Naive thymus-derived CD4-positive, alpha-beta T cell (primary cell): ENCODE data around the gene MYPN. TPM values are rescaled to one million over a fixed set of nuclear protein-coding genes. Genes with fewer than 3 reads are reported as not detected.

ENCODE experiments used
- ATAC-seq: fragments of 150-1000 bp; cut with Tn5 transposase; 2 replicates; pipeline ENCODE4 v1.10.0; 2021; ENCODE audit warnings: mild to moderate bottlenecking, moderate library complexity
- CTCF ChIA-PET: fragments of 350-600 bp; sonication (Branson Sonifier 250); formaldehyde crosslinking; loops from one replicate; lab custom pipeline; 2021; ENCODE audit warnings: antibody characterized with exemption; lab: Charles Lee
- POLR2A ChIA-PET: fragments of 350-600 bp; sonication (Branson Sonifier 250); formaldehyde crosslinking; loops from one replicate; lab custom pipeline; 2021; ENCODE audit warnings: antibody characterized with exemption, inconsistent platforms; lab: Charles Lee
- DNase-seq, 9 donors: peaks; one replicate each; pipeline versions ENCODE4 v3.0.0 to v3.0.0-alpha.2; 2020 to 2022; ENCODE audit warnings: mixed read lengths in 1 of 9
- H3K27ac ChIP-seq: one replicate; pipeline ENCODE4 v1.7.0; 2013; ENCODE audit warnings: mild to moderate bottlenecking, low read depth, low read length, moderate library complexity
- H3K27me3 ChIP-seq, 2 donors: one replicate each; pipeline ENCODE4 v1.7.0; 2013; ENCODE audit warnings: low read length in 2 of 2, mild to moderate bottlenecking in 2 of 2, moderate library complexity in 2 of 2; ENCODE audit not compliant: control insufficient read depth in 2 of 2, insufficient read depth in 2 of 2
- H3K36me3 ChIP-seq, 3 experiments: 1 replicate in 2 of 3; 2 replicates in 1 of 3; pipeline ENCODE4 v1.7.0; 2013; ENCODE audit warnings: low read length in 3 of 3, mild to moderate bottlenecking in 3 of 3, moderate library complexity in 1 of 3; ENCODE audit not compliant: insufficient read depth in 3 of 3, control insufficient read depth in 2 of 3
- H3K4me1 ChIP-seq, 2 donors: one replicate each; pipeline ENCODE4 v1.7.0; 2013; ENCODE audit warnings: low read length in 2 of 2, mild to moderate bottlenecking in 2 of 2, moderate library complexity in 1 of 2; ENCODE audit not compliant: control insufficient read depth in 2 of 2, insufficient read depth in 2 of 2
- H3K4me3 ChIP-seq: 2 replicates; pipeline ENCODE4 v1.7.0; 2013; ENCODE audit warnings: mild to moderate bottlenecking, low read length
- H3K9me3 ChIP-seq, 3 experiments: 1 replicate in 2 of 3; 2 replicates in 1 of 3; pipeline ENCODE4 v1.7.0; 2013; ENCODE audit warnings: low read length in 3 of 3; ENCODE audit not compliant: control insufficient read depth in 2 of 3
- H3K27ac Mint-ChIP-seq, 9 donors: one replicate each; pipeline ENCODE4 v1.8.0; 2020 to 2022; ENCODE audit warnings: mixed read lengths in 9 of 9, mild to moderate bottlenecking in 8 of 9, moderate library complexity in 5 of 9, inconsistent platforms in 2 of 9
- H3K27me3 Mint-ChIP-seq, 5 donors: one replicate each; pipeline ENCODE4 v1.8.0; 2021 to 2022; ENCODE audit warnings: mixed read lengths in 5 of 5, mild to moderate bottlenecking in 1 of 5
- H3K36me3 Mint-ChIP-seq, 5 donors: one replicate each; pipeline ENCODE4 v1.8.0; 2020 to 2022; ENCODE audit warnings: mixed read lengths in 5 of 5, mild to moderate bottlenecking in 3 of 5, inconsistent platforms in 1 of 5
- H3K4me1 Mint-ChIP-seq, 7 donors: one replicate each; pipeline ENCODE4 v1.8.0; 2020 to 2022; ENCODE audit warnings: mixed read lengths in 7 of 7, mild to moderate bottlenecking in 3 of 7, inconsistent platforms in 1 of 7
- H3K4me3 Mint-ChIP-seq, 10 donors: one replicate each; pipeline ENCODE4 v1.8.0; 2020 to 2022; ENCODE audit warnings: mild to moderate bottlenecking in 10 of 10, mixed read lengths in 10 of 10, moderate library complexity in 6 of 10, inconsistent platforms in 2 of 10
- H3K9me3 Mint-ChIP-seq, 11 donors: one replicate each; pipeline ENCODE4 v1.8.0; 2020 to 2022; ENCODE audit warnings: mixed read lengths in 11 of 11, mild to moderate bottlenecking in 4 of 11, inconsistent platforms in 1 of 11, moderate library complexity in 1 of 11
- intact Hi-C, 2 donors: fragments of 100-400 bp; cut with micrococcal nuclease; formaldehyde crosslinking; loops; one replicate each; pipeline ENCODE4 v1.15.1; 2023
- polyA plus RNA-seq, 2 donors: library from polyadenylated mRNA; unstranded; fragments of 300-500 nt; fragmentation: Illumina TruSeq; gene quantifications; one replicate each; pipeline ENCODE4 v1.2.3, GENCODE V29; 2021
- total RNA-seq, 6 experiments: library from RNA in 5 of 6; stranded (reverse) in 5 of 6; gene quantifications; 1 replicate in 5 of 6; 2 replicates in 1 of 6; pipeline ENCODE4 v1.2.3 and lab custom pipeline; 2021 to 2026

The MYPN gene
- total and polyA plus RNA-seq, 7 experiments from 2014 or later: not detected

DNA sequence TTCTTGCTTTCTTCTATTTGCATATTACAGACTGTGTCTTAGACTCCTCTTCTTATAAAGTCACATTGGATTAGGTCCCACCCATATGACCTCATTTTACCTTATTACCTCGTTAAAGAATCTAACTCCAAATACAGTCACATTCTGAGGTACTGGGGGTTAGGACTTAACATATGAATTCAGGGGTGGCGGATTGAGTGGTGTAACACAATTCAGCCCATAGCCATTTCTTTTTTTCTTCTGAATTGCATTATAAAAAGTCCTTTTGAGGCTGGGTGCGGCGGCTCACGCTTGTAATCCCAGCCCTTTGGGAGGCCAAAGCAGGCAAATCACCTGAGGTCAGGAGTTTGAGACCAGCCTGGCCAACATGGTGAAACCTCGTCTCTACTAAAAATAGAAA is 27.4 kb upstream of the MYPN start:
- POLR2A ChIA-PET: no interaction called here
- Histone ChIP-seq H3K27ac (no peak overlapping the region), H3K36me3 (no peaks in the 10 kb centered on the region), H3K27me3 (no peaks in the 10 kb centered on the region), H3K9me3 (no peaks in the 10 kb centered on the region), H3K4me3 (no peak overlapping the region), H3K4me1 (no peaks in the 10 kb centered on the region)
- DNase-seq: no peak
- CTCF ChIA-PET: interaction anchor here (0.6 kb wide), 1 partner anchor 226 kb away, joined by 4 read pairs; no protein-coding TSS in a partner anchor
- no peak for ATAC-seq
- H3K4me1 Mint-ChIP-seq: peaks cover 0 to 5% (median 0%) of the 10 kb centered on the region in 7 donors
- no peaks in the 10 kb centered on the region for H3K36me3 Mint-ChIP-seq
- no peak overlapping the region for H3K4me3 Mint-ChIP-seq
- H3K27me3 Mint-ChIP-seq: peaks cover 5 to 21% (median 9%) of the 10 kb centered on the region in 5 donors
- intact Hi-C loops: no loop called here
- H3K9me3 Mint-ChIP-seq: no peaks in the 10 kb centered on the region
- H3K27ac Mint-ChIP-seq: no peak overlapping the region

DNA sequence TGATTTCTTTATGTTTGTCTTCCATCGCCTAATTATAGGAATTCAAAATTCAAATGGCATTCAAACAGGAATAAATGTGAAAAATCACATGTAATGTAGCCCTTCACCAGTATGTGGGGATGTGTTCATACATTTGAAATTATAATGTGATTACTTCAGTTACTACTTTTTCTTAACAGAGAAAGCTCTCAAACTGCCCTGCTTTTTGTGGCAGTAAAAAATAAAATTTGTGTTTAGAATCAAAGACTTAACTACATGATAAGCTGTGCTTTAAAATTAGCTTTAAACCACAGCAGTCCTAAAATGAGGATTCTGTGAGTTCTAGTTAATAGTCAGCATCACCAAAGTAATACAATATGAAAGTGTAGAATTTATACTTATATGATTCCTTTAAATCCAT is 26.4 kb upstream of the MYPN start:
- peaks cover 5 to 21% (median 9%) of the 10 kb centered on the region in 5 donors for H3K27me3 Mint-ChIP-seq
- intact Hi-C loops: loop anchor here in 1 of 2 donors (1.0 kb wide), 1 partner anchor 73 kb away; no protein-coding TSS in a partner anchor
- H3K27ac Mint-ChIP-seq: no peak overlapping the region
- no peaks in the 10 kb centered on the region for H3K27me3 ChIP-seq
- ATAC-seq (no peak), DNase-seq (no peak)
- ChIA-PET POLR2A (no interaction called here), CTCF (interaction anchor here (2.1 kb wide), 1 partner anchor 73 kb away, joined by 6 read pairs; no protein-coding TSS in a partner anchor)
- H3K4me3 Mint-ChIP-seq: no peak overlapping the region
- H3K4me3 ChIP-seq: no peak overlapping the region
- no peaks in the 10 kb centered on the region for H3K9me3 Mint-ChIP-seq
- H3K36me3 ChIP-seq: no peaks in the 10 kb centered on the region
- no peaks in the 10 kb centered on the region for H3K4me1 ChIP-seq
- H3K4me1 Mint-ChIP-seq: peaks cover 0 to 10% (median 0%) of the 10 kb centered on the region in 7 donors
- no peaks in the 10 kb centered on the region for H3K36me3 Mint-ChIP-seq
- no peak overlapping the region for H3K27ac ChIP-seq
- no peaks in the 10 kb centered on the region for H3K9me3 ChIP-seq

DNA sequence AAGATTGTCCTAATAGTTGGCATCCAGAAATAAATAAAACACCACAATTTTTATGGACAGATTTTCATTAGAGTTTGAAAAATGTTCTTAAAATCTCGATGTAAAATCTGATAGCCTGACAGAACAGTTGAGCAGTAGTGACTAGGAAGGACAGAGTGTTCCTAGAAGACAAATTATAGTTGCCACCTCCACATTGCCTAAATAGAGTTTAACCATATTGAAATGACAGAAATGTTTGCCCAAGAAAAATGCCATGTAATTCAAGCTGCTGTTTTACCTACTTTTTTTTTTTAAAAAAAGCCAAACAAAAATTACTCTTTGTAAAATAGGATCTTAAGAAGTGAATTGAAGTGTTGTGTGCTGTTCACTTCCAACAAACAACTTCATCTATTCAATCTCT is 25.3 kb upstream of the MYPN start:
- Mint-ChIP-seq H3K4me3 (no peak overlapping the region), H3K27me3 (peaks cover 5 to 19% (median 9%) of the 10 kb centered on the region in 5 donors), H3K36me3 (no peaks in the 10 kb centered on the region), H3K9me3 (no peaks in the 10 kb centered on the region), H3K27ac (no peak overlapping the region), H3K4me1 (peaks cover 0 to 17% (median 4%) of the 10 kb centered on the region in 7 donors)
- H3K36me3 ChIP-seq: no peaks in the 10 kb centered on the region
- ATAC-seq (no peak), DNase-seq (no peak)
- no peak overlapping the region for H3K27ac ChIP-seq
- no peak overlapping the region for H3K4me3 ChIP-seq
- H3K9me3 ChIP-seq: no peaks in the 10 kb centered on the region
- intact Hi-C loops: loop anchor here in 1 of 2 donors (1.0 kb wide), 1 partner anchor 72 kb away; no protein-coding TSS in a partner anchor
- no peaks in the 10 kb centered on the region for H3K27me3 ChIP-seq
- ChIA-PET POLR2A (no interaction called here), CTCF (interaction anchor here (2.1 kb wide), 1 partner anchor 72 kb away, joined by 6 read pairs; no protein-coding TSS in a partner anchor)
- no peaks in the 10 kb centered on the region for H3K4me1 ChIP-seq

DNA sequence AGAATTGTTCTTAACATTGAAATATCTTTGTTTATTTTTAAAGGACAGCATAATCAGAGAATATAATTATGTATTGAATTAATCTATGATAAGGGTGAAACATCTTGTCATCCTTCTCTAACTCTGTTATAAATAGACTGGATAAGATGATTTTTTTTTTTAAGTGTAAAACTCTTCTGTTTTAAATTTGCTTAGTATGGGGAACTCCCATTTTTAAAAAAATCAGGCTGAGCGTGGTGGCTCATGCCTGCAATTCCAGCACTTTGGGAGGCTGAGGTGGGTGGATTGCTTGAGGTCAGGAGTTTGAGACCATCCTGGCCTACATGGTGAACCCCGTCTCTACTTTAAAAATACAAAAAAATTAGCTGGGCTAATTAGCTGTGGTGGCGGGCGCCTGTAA is 24.8 kb upstream of the MYPN start:
- H3K27ac Mint-ChIP-seq: no peak overlapping the region
- peaks cover 5 to 19% (median 9%) of the 10 kb centered on the region in 5 donors for H3K27me3 Mint-ChIP-seq
- Histone ChIP-seq H3K36me3 (no peaks in the 10 kb centered on the region), H3K4me1 (no peaks in the 10 kb centered on the region), H3K27me3 (no peaks in the 10 kb centered on the region), H3K9me3 (no peaks in the 10 kb centered on the region), H3K27ac (no peak overlapping the region), H3K4me3 (no peak overlapping the region)
- DNase-seq (no peak), ATAC-seq (no peak)
- ChIA-PET CTCF (interaction anchor here (0.7 to 2.1 kb wide), 2 partner anchors 72 to 77 kb away, joined by 3 to 6 read pairs; no protein-coding TSS in a partner anchor), POLR2A (no interaction called here)
- peaks cover 0 to 17% (median 4%) of the 10 kb centered on the region in 7 donors for H3K4me1 Mint-ChIP-seq
- intact Hi-C loops: no loop called here
- H3K36me3 Mint-ChIP-seq: no peaks in the 10 kb centered on the region
- no peaks in the 10 kb centered on the region for H3K9me3 Mint-ChIP-seq
- no peak overlapping the region for H3K4me3 Mint-ChIP-seq

DNA sequence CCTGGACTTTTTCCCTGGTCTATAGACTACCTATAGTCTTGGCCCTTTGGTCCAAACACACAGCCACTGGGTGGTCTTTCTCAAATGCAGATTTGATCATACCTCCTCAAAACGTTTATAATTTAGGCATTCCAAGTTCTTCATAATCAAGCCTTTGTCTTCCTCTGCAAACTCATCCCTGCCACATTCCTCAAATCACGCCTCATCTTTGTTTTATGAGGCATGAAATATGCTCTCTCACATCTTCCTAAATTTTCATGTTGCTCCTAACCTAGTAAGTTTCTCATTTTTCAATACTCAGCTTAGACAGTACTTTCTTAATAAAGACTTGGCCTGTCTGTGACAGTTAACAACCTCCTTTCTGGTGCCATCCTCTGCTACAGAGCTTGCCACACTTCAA is 23.3 kb upstream of the MYPN start:
- CTCF ChIA-PET: no interaction called here
- POLR2A ChIA-PET: no interaction called here
- no peak overlapping the region for H3K27ac Mint-ChIP-seq

DNA sequence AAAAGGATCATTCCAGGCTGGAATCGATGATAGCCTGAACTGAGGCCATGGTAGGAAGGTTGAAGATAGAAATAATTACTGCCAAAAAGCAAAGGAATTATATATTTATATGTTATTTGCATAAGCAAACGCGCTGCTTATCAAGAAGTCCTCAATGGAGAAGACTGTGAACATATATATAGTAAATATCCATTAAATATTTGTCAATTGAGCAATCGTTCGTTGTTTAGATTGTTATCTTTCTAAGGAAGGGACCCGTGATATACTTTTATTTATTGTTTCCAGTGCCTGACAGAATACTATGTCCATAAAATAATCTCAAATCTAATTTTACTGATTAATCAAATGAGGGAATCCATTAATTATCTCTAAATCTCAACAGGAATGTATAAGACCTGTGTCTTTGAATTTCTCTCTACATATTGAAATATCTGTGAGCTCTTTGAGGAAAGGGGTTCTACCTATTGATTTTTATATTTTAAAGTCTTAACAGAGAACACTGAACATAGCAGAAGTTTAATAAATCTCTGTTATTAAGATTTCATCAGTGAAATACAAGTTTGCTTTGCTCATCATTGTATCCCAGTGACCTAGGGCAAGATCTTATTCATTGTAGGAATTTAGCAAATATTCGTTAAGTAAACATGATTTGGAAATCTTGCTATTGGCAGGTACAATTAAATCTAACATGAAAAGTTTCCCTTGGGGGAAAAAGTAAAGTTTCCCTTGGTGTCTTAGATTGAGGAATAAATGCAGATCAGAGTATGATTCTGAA is 22.2 kb upstream of the MYPN start:
- peaks cover 5 to 9% (median 8%) of the 10 kb centered on the region in 5 donors for H3K27me3 Mint-ChIP-seq
- H3K9me3 Mint-ChIP-seq: no peaks in the 10 kb centered on the region
- H3K4me3 Mint-ChIP-seq: no peak overlapping the region
- CTCF ChIA-PET: no interaction called here
- H3K27ac Mint-ChIP-seq: no peak overlapping the region
- ATAC-seq: no peak
- Histone ChIP-seq H3K36me3 (no peaks in the 10 kb centered on the region), H3K27ac (no peak overlapping the region), H3K9me3 (no peaks in the 10 kb centered on the region), H3K27me3 (no peaks in the 10 kb centered on the region), H3K4me1 (no peaks in the 10 kb centered on the region), H3K4me3 (no peak overlapping the region)
- H3K4me1 Mint-ChIP-seq: peaks cover 0 to 17% (median 4%) of the 10 kb centered on the region in 7 donors
- POLR2A ChIA-PET: interaction anchor here (0.6 kb wide), 1 partner anchor 240 kb away, joined by 3 read pairs; no protein-coding TSS in a partner anchor
- no peaks in the 10 kb centered on the region for H3K36me3 Mint-ChIP-seq
- intact Hi-C loops: loop anchor here in 1 of 2 donors (5.0 kb wide), 1 partner anchor 475 kb away; no protein-coding TSS in a partner anchor
- DNase-seq: no peak

More for the DNA sequence above, 23.3 kb upstream of the MYPN start:
- Mint-ChIP-seq H3K36me3 (no peaks in the 10 kb centered on the region), H3K4me1 (peaks cover 0 to 17% (median 4%) of the 10 kb centered on the region in 7 donors), H3K27me3 (peaks cover 5 to 15% (median 9%) of the 10 kb centered on the region in 5 donors), H3K4me3 (no peak overlapping the region), H3K9me3 (no peaks in the 10 kb centered on the region)
- no peaks in the 10 kb centered on the region for H3K27me3 ChIP-seq
- no peaks in the 10 kb centered on the region for H3K36me3 ChIP-seq
- DNase-seq (no peak), ATAC-seq (no peak)
- H3K27ac ChIP-seq: no peak overlapping the region
- H3K4me3 ChIP-seq: no peak overlapping the region
- intact Hi-C loops: loop anchor here in 1 of 2 donors (5.0 kb wide), 1 partner anchor 474 kb away; no protein-coding TSS in a partner anchor
- H3K9me3 ChIP-seq: no peaks in the 10 kb centered on the region
- H3K4me1 ChIP-seq: no peaks in the 10 kb centered on the region
